ENCODE measurements around the gene DARS2. TPM values are rescaled to one million over a fixed set of nuclear protein-coding genes. Genes with fewer than 3 reads are reported as not detected.
A peak's percentile ranks its signal among the peaks of the same experiment; 100 is the strongest.

The DARS2 gene
- total RNA-seq, 2 donors from 2014 or later: 7.5 to 11.2 TPM

- H3K4me1 ChIP-seq: peaks cover 61% of the 10 kb centered on the region
- 0 to 1% methylated on average over 23 to 30 of the region's 30 CpGs for WGBS, 2 donors
- intact Hi-C loops (cut with DNase I): loop anchor here (10.0 kb wide), 1 partner anchor 87 kb away; no protein-coding TSS in a partner anchor
Measured at GRCh38 chr1:173867753-173868265, 43.3 kb downstream of the DARS2 start, which contains the start of gene GAS5. GAS5 (minus strand) TSS chr1:173867989.

GRCh38 chr1:173868266-173869020 lies 44.0 kb downstream of the DARS2 start, which contains the start of gene ZBTB37:
ZBTB37 (plus strand) TSS chr1:173868380; CDS start chr1:173870226, 1,846 bp downstream.
- H3K36me3 ChIP-seq (replicated peaks in 1 of 2; ENCODE audit: insufficient read depth in 1 of 2, low read depth in 2 of 2): peaks cover 0 to 9% of the 10 kb centered on the region in 2 donors
- H3K4me3 ChIP-seq: peak within 1 kb of the TSS; percentile 77 to 88
- H3K27me3 ChIP-seq: no peaks in the 10 kb centered on the region
- ATAC-seq: peak; percentile 79
- WGBS, 2 donors: 0 to 1% methylated on average over 43 to 44 of the region's 53 CpGs
- H3K27ac ChIP-seq: peak within 1 kb of the TSS; percentile 91 to 98 (median 97)
- intact Hi-C loops (cut with DNase I): loop anchor here (10.0 kb wide), 1 partner anchor 86 kb away; no protein-coding TSS in a partner anchor
- TF ChIP-seq CTCF (IDR thresholded peaks at IDR 0.05) (no peak), POLR2A (IDR thresholded peaks at IDR 0.05) (peak; percentile 9 to 72 (median 62))
- H3K9me3 ChIP-seq: no peaks in the 10 kb centered on the region
- H3K4me1 ChIP-seq: peaks cover 60% of the 10 kb centered on the region
- peak; percentile 96 to 98 (median 96) for DNase-seq

More at GRCh38 chr1:173867753-173868265, 43.3 kb downstream of the DARS2 start, which contains the start of gene GAS5:
- TF ChIP-seq CTCF (IDR thresholded peaks at IDR 0.05): peak in 2 of 7 experiments; percentile 5 to 15
- TF ChIP-seq POLR2A (IDR thresholded peaks at IDR 0.05): peak; percentile 95 to 100 (median 100)
- H3K27ac ChIP-seq: peak within 1 kb of the TSS; percentile 91 to 98 (median 97)
- DNase-seq (peak; percentile 99 to 100 (median 100)), ATAC-seq (peak; percentile 90)
- no peaks in the 10 kb centered on the region for H3K9me3 ChIP-seq
- peaks cover 0 to 11% of the 10 kb centered on the region in 2 donors for H3K36me3 ChIP-seq (replicated peaks in 1 of 2; ENCODE audit: insufficient read depth in 1 of 2, low read depth in 2 of 2)
- H3K4me3 ChIP-seq: peak within 1 kb of the TSS; percentile 77 to 88
- no peaks in the 10 kb centered on the region for H3K27me3 ChIP-seq

- H3K27ac ChIP-seq: peak overlapping the region; percentile 91 to 98 (median 97)
- H3K9me3 ChIP-seq: no peaks in the 10 kb centered on the region
- TF ChIP-seq CTCF (IDR thresholded peaks at IDR 0.05): no peak
- TF ChIP-seq POLR2A (IDR thresholded peaks at IDR 0.05): no peak
- H3K36me3 ChIP-seq (replicated peaks in 1 of 2; ENCODE audit: insufficient read depth in 1 of 2, low read depth in 2 of 2): peaks cover 0 to 6% of the 10 kb centered on the region in 2 donors
- 0 to 1% methylated on average over 5 of the region's 5 CpGs for WGBS, 2 donors
- peak overlapping the region; percentile 53 to 77 for H3K4me3 ChIP-seq
- ATAC-seq (no peak), DNase-seq (no peak)
- intact Hi-C loops (cut with DNase I): loop anchor here (10.0 kb wide), 1 partner anchor 86 kb away; no protein-coding TSS in a partner anchor
- peaks cover 55% of the 10 kb centered on the region for H3K4me1 ChIP-seq
- no peaks in the 10 kb centered on the region for H3K27me3 ChIP-seq
Measured at GRCh38 chr1:173869021-173869359, 44.5 kb downstream of the DARS2 start.

GRCh38 chr1:173870252-173871075 lies 46.0 kb downstream of the DARS2 start:
- H3K27ac ChIP-seq: peak overlapping the region in 3 of 4 donors; percentile 96 to 98 (median 98)
- no peaks in the 10 kb centered on the region for H3K27me3 ChIP-seq
- H3K4me3 ChIP-seq: no peak overlapping the region
- H3K4me1 ChIP-seq: peaks cover 43% of the 10 kb centered on the region
- H3K9me3 ChIP-seq: no peaks in the 10 kb centered on the region
- intact Hi-C loops (cut with DNase I): no loop called here
- TF ChIP-seq CTCF (IDR thresholded peaks at IDR 0.05) (no peak), POLR2A (IDR thresholded peaks at IDR 0.05) (peak in 1 of 3 donors; percentile 35)
- 64% methylated on average over 15 of the region's 15 CpGs for WGBS, 2 donors
- no peaks in the 10 kb centered on the region for H3K36me3 ChIP-seq (replicated peaks in 1 of 2; ENCODE audit: insufficient read depth in 1 of 2, low read depth in 2 of 2)
- peak; percentile 45 to 74 (median 58) for DNase-seq
- ATAC-seq: no peak
